ENCODE measurements around the gene PDZD2.
"Not testable (repeated sequence)": the region's sequence is repeated elsewhere in the genome, so short reads cannot be mapped to it uniquely, and the experiment has no call there.

Gene PDZD2

DNA sequence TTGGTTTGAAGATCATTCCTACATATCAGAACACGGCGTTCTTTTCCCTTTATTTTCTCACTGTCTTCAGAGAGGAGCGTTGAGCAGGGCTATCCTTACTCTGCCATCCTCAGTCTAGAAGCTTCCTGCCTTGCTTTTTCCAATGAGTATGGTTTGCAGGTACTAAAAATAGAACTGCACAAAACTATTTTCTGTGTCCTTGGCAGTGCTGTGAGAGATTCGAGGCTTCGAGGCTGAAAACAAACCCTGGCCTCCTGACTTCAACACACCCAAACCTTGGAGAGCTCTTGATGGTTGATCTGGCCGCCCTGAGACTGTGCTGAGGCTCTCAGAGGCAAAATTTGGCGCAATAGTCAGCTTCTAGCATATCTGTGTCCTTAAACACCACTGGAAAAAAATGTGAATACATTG, 456.3 kb downstream of the PDZD2 start:
- no peak for DNase-seq (ENCODE audit: low read depth in 1 of 2, low spot score in 1 of 2)

- DNase-seq (ENCODE audit: low read depth in 1 of 2, low spot score in 1 of 2) = no peak
These were observed 458.1 kb downstream of the PDZD2 start for GRCh38 chr5:32096891-32097595.

GRCh38 chr5:32098291-32098690, 459.4 kb downstream of the PDZD2 start:
- DNase-seq (ENCODE audit: low read depth in 1 of 2, low spot score in 1 of 2) = no peak

DNA sequence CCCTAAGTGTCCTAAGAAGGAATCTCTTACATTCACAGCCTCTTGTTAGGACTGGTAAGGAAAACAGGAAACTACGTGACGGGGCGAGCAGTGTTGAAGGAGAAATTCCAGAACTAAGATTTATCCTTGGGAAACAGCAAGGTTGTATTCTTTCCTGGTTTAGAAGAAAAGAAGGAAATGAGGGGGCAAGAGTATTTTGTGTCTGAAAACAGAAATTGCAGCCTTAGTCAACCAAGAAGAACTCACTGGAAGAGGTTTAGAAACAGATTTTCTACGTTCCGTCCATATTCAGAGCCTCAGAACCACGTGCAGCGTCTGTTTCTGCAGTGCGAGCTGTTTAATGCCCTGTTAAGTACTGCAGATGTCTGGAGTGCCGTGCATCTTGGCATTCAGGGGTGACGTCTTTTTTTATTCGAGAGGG, 460.0 kb downstream of the PDZD2 start:
- no peak for DNase-seq (ENCODE audit: low read depth in 1 of 2, low spot score in 1 of 2)

- DNase-seq (ENCODE audit: low read depth in 1 of 2, low spot score in 1 of 2) = no peak
These were observed 460.6 kb downstream of the PDZD2 start for GRCh38 chr5:32099486-32100035.

- DNase-seq (ENCODE audit: low read depth in 1 of 2, low spot score in 1 of 2) = no peak
These were observed 461.3 kb downstream of the PDZD2 start for GRCh38 chr5:32100230-32100629.

GRCh38 chr5:32100691-32101302, 461.9 kb downstream of the PDZD2 start:
- DNase-seq (ENCODE audit: low read depth in 1 of 2, low spot score in 1 of 2) = no peak

DNA sequence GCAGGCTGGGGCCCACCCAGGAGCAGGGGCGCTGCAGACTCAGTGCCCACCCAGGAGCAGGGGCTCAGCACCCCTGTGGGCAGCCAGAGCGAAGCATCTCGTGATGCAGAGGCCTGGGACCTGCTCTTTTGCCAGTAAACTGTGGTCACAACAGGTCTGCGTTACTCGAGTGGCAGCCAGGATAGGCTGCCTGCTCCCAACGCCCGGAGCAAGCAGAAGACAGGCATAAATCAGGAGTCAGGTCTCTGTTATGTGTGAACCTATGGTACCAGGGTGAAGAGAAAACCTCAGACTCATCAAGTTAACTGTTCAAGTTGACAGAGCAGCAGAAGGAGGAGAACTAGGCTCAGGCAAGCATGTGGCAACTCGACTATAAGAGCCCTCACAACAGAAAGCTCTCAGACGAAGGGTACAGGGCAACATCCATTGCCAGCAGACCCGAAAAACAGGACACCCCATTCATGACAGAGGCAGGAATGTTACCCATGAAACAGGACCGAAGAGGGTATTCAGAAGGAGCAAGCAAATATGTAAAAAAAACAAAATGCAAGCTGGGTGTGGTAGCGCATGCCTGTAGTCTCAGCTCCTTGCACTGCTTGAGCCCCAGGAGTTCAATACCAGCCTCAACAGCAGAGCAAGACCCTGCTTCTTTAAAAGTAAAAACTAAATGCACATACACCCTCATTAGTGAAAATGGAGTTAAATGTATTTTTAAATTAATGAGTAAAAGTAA, 463.5 kb downstream of the PDZD2 start:
- DNase-seq (ENCODE audit: low read depth in 1 of 2, low spot score in 1 of 2) = no peak

DNA sequence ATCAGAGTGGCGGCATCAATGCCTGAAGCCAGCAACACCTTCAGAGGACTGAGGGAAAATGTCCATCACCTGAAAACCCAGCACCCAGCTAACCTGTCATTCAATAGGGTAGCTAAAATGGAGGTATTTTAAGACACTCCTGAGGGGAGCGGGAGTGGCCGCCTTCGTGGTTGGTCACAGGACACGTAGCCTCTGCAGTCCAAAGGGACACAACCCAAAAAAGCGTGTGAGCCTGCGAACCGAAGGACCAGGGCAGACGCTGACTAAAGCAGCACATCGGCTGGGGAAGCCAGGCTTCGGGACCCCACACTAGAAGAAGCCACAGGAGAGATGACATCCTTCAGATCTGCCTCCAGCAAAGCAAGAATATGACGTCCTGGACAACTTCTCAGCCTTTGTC, 464.6 kb downstream of the PDZD2 start:
- no peak for DNase-seq (ENCODE audit: low read depth in 1 of 2, low spot score in 1 of 2)

GRCh38 chr5:32107291-32107690, 468.4 kb downstream of the PDZD2 start:
- DNase-seq (ENCODE audit: low read depth in 1 of 2, low spot score in 1 of 2) = no peak

GRCh38 chr5:32108167-32108566, 469.2 kb downstream of the PDZD2 start:
- DNase-seq (ENCODE audit: low read depth in 1 of 2, low spot score in 1 of 2) = no peak

GRCh38 chr5:32109236-32109635, 470.3 kb downstream of the PDZD2 start:
- DNase-seq (ENCODE audit: low read depth in 1 of 2, low spot score in 1 of 2) = no peak

DNA sequence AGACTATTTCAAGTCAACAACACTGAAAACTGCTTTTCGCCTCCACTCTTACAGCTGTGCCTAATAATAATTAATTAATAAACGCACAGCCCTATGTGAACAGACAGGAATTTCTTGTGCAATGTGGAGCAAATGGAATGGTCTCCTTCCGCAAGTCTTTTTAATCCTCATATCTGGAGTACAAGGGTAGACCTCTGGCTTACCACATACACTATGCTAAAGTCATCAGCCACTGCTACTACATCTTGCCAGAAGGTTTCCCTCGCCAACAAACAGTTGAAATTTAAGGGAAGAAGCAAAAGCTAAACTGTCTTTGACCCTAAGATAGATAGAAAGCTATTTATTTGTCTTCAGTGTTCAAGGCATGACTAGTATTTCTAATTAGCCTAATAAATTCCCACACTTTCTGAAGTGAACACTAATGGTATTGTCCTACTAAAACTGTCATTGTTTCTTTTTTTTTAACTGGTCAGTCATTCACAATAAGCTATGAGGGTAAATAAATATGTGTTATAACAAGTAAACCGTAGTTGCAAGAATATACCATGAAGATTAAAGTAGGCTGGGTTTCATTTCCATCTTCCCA, 471.3 kb downstream of the PDZD2 start:
- DNase-seq (ENCODE audit: low read depth in 1 of 2, low spot score in 1 of 2) = no peak

DNA sequence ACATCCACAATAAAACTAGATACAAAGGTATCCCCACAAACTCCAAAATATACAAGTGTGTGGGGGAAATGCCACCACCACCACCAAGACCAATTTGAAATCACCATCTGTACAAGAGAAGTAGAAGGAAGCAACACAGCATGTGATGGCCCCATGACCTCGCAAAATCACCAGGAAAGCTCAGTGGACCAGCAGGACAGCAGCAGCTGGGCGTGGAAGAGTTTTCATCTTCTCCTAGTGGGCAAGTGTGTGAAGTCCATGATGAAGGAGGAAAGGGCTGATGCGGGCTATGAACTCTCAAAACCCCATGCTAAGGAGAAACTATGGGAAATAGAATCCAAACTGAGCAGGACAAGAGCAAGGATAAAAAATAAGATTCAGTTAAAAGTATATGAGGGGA, 477.1 kb downstream of the PDZD2 start:
- DNase-seq (ENCODE audit: low read depth in 1 of 2, low spot score in 1 of 2) = no peak

DNA sequence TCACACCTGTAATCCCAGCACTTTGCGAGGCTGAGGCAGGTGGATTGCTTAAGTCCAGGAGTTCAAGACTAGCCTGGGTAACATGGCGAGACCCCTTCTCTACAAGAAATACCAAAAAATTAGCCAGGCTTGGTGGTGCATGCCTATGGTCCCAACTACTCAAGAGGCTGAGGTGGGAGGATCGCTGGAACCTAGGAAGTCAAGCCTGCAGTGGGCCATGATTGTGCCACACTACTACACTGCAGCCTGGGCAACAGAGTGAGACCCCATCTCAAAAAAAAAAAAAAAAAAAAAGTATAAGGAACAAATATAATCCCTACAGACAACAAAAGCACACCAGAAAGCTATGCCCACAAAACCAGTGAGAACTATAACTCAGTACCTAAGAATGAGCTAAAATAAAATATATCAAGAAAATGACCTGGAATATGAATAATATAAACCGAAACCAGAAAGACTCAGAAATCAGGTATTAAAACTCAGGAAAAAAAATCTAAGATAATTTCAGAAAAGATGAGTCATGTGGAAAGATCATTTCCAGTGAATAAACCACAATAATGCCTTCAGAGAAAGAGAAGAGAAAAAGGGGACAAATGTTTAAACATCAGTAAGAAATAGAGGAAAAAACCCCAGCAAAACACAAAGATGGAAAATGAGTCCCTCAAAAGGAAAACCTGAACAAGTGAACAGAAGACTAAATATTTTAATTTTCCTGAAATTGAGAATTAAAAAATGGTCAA, 477.8 kb downstream of the PDZD2 start:
- DNase-seq (ENCODE audit: low read depth in 1 of 2, low spot score in 1 of 2) = no peak

DNA sequence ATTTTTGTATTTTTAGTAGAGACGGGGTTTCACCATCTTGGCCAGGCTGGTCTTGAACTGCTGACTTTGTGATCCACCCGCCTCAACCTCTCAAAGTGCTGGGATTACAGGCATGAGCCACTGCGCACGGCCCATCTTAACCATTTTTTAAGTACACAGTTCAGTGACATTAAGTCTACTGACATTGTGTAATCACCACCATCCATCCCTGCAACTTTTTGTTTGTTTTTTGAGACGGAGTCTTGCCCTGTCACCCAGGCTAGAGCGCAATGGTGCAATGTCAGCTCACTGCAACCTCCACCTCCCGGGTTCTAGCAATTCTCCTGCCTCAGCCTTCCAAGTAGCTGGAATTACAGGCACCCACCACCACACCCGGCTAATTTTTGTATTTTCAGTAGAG, 480.0 kb downstream of the PDZD2 start:
- not testable (repeated sequence) for DNase-seq (ENCODE audit: low read depth in 1 of 2, low spot score in 1 of 2)

- no peak for DNase-seq (ENCODE audit: low read depth in 1 of 2, low spot score in 1 of 2)
These were observed 484.3 kb downstream of the PDZD2 start for GRCh38 chr5:32123058-32123805.

DNA sequence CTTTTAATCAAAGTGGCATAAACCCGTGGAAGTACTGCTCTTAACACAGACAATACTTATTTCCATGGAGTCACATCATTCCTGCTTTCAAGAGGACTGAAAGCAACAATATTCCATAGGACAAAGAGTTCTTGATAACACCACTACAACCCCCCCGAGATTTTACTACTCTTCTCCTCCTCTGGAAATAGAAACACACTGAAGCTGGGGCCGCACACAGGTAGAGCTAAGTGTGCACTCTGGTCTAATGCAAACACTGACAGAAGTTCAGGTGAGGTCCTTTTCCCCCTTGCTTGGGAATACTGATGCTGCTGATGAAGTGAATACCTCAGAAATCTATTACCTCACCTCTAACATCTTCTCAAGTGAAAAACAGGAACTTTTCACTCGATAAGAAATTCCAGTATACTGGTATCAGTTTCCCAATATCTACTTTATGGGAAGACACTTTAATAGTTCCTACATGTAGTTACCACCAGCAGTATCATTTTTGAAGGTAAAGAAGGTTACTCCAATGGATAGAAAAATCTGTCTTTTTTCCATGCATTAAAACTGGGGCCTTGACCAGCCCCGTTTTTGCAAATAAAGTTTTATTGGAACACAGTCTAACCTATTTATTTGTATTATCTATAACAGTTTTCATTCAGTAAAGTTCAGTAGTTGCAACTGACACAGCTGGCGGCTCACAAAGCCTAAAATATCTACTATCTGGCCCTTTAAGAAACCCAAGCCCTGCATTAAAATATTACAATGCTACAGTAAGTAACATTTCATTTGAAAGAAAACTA, 485.2 kb downstream of the PDZD2 start:
- DNase-seq (ENCODE audit: low read depth in 1 of 2, low spot score in 1 of 2) = no peak

- DNase-seq (ENCODE audit: low read depth in 1 of 2, low spot score in 1 of 2) = no peak
These were observed 487.8 kb downstream of the PDZD2 start for GRCh38 chr5:32126691-32127090.
